KBM-7 (cell line): ENCODE results near the gene ZNF302.

Source experiments
- DNase-seq: peaks from one replicate; pipeline ENCODE4 v3.0.0-alpha.2; 2015
- in situ Hi-C: fragments of 300-500 bp; cut with MboI; formaldehyde crosslinking; loops from 2 replicates; pipeline ENCODE4 v1.14.3; 2020; ENCODE audit warnings: low sequenced_read_pairs, low pct_unique_long_range_greater_than_20kb, mixed read lengths

Gene ZNF302

DNA sequence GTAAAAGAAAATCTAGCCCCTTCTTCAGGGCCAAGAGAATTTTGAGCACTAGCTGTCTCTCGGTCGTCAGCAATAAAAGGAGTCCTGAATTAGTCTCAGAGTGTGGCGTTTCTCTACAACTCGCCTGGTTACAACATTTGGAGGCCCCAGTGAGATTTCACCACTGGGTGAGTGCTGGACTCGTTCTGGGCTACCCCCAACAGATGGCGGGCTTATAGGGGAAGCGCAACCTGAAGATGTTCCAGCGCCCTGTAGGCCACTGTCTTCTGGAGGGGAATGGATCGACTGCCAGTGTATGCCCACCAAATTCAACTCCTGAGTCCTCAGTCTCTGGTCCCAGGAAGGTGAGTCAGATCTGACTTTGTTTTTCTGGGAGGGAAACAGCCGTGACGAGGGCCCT, 44.9 kb downstream of the ZNF302 start:
- in situ Hi-C loops = no loop called here
- no peak for DNase-seq

DNA sequence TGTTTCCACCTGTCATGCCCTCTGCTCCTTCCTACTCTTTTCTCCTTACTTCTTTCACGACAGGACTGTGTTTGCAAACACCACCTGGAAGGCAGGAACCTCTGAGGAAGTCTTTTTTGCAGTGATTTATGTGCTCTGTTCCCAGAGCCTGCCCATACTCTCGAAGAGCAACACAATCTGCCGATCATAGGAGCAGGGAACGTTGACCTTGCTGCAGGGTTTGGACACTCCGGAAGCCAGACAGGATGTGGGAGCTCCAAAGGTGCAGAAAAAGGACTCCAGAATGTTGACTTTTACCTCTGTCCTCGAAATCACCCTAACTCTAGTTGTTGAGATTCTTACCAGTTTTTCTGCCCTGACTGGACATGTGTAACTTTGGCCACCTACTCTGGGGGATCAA, 47.9 kb downstream of the ZNF302 start:
- in situ Hi-C loops = no loop called here
- DNase-seq = no peak

DNA sequence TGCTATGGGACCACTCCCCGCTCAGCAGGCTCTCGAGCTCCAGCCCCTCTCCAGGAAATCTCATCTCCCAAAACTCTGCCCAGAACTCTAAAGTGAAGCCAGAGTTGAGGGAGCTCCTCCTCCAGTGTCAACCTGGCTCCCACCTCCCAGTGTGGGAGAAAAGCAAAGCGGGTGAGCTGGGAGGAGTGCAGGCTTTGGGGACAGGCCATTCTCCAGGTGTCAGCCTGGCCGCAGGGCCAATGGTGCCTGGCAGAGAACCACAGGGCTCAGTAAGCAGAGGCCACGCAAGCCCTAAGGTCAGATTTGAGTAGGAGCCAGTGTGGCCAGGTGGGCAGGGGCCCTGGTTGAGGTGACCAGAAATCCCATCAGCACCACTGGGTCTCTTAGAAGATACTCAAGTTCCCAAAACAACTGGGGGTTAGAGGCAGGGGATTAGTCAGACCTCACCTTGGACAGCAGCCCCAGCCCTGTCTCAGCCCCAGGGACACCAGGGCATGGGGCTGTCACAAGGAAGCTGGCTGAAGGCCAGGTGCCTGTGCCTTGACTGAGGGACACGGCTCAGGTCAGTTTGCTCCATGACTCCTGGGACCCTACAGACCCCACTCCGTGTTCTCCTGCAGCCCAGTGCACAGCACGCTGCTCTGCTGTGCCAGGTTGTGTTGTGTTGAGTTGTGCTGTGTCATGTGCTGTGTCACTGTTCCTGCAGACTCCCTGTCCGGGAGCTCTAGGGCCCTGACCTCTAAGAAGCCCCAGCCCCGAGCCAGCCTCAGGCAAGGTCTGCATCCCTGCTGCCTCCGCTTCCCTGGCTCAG, 53.7 kb downstream of the ZNF302 start:
- in situ Hi-C loops = no loop called here

DNA sequence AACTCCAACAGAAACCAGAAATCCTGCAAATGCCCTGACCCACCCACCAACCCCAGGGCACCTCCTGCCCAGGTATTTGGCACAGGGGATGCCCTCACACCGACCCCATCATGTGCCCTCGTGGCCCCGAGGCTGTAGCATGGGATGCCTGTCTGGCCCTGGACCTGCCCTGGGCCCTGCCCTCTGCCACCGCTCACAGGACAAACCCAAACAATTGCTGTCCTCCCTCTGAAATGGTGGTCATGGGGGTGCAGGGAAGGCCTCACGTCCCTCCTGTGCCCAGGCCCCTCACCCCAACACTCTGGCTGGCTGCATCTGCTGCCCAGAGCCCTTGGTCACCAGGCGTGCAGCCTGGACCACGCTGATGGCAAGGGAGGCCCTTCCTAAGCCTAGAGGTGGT, 54.5 kb downstream of the ZNF302 start:
- no peak for DNase-seq
- in situ Hi-C loops = no loop called here

More for the DNA sequence above, 53.7 kb downstream of the ZNF302 start:
- DNase-seq = no peak

DNA sequence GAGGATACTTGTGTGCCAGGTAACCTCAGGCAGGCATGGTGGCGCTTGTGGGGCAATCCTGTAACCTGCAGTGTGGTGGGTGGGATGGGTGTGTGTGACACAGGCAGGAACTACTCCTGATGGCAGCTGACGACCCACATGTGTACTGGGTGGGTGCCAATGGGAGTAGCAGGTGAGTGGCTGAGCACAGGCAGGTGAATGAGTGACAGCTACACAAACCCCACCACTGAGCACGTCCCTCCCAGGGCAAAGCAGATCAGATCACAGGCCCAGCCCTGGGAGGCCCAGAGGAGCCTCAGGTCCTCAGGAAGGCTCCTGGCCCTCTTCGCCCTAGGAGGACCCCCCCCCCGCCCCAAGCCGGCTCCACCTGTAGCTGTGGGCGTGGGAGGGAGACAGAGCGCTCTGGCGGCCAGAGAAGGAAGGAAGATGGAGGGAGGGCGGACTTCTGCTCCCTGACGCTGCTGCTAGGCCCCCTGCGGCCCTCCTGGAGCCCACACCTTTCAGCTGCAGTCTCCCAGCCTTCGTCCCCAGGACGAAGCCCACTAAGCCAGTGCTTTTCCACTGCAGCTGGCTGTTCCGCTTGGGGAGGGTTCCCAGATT, 55.2 kb downstream of the ZNF302 start:
- DNase-seq = no peak
- in situ Hi-C loops = no loop called here

DNA sequence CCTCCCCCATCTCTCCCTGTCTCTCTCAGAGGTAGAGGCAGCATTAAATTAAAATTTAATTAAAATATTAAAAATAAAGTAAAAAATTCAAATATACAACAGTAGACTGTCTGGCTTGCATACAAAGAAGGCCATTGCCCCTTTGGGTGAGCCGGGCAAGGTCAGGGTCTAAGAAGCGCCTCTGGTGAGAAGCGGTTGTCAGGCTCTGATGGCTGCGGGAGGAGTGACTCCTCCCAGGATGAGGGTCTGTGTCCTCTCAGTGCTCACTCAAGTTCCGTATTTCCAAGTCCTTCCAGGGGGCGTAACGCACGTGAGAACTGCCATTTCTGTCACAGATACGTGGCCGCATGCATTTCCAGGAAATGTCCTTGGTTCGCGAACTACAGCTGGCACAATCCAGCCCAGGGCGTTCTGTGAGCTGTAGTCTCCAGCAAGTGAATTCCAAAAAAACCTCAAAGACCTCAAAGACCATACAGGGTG, 55.8 kb downstream of the ZNF302 start:
- peak; percentile 90 for DNase-seq
- in situ Hi-C loops = no loop called here

DNA sequence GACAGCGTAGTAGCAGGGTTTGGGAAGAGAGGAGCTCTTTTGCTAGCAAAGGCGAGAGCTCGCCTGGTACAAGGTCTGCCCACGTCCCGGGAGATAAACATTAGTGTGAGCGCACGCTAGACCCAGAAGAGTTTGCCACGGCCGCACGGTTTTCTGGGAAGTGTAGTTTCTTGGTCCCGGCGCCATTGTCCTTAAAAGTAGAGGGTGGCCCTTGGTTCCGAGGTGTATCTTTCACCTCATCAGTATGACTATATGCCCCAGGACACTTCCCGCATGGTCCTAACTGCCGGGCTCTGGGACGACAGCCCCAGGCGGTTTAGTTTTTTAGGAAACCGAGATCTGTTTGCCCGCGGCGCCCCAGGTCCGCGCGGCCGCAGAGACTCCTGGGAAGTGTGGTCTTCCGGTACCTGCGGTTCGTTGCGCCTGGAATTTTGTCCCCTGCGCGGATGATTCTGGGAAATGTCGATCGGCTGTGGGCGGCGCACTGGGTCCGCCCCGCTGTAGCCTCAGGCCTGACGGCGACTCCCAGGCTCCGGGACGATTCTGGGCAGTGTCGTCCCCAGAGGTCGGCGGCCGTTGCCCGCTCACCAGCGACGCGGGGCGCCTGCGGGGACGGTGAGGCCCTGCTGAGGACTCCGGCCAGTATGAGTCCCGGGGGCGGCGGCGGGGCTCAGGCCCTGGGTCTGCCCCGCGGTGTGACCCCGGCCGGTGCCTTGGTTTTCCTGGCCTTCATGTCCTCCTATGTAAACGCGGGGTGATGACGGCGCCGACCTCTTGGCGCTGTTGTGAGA, 56.5 kb downstream of the ZNF302 start, which contains the start of gene ZNF181:
Gene ZNF181 (plus strand): TSS at position 498 of the 791 bp plus-strand sequence. CDS start 795 bp downstream, outside the sequence.
- in situ Hi-C loops = no loop called here
- peak; percentile 94 for DNase-seq

DNA sequence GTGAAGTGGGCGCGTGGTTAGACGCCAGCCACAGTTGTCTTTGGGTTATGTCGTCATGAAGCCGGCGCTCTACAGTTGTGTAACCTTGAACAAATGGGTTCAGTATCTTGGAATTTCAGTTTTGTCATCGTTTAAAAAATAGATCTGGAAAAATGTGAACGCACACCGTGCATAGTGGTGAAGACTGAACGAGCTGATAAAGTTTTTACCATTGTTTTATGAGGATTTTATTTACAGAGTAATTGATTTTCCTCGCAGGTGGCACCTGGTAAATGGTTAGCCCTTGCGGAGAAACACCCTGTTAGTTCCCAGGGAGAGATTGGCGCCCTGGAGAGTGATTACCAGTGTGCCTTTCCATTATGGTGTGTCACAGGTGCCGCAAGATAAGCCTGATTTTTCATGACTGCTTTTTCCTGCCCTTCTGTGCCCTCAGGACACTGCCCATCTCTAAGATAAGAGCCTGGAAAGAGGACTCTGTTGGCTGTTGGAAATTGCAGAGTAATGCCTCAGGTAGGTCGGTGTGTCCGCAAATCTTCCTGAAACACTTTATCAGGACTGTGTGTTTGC, 57.1 kb downstream of the ZNF302 start:
- no peak for DNase-seq
- in situ Hi-C loops = no loop called here
